HG03135 (cell line): Measurements from ENCODE around the gene ACOT2.
"Not testable (repeated sequence)": the region's sequence is repeated elsewhere in the genome, so short reads cannot be mapped to it uniquely, and the experiment has no call there.

ENCODE experiments used
- ATAC-seq: cut with Tn5 transposase; IDR thresholded peaks from one replicate; pipeline ENCODE4 v1.9.1; 2021; ENCODE audit warnings: mild to moderate bottlenecking, moderate library complexity; ENCODE audit not compliant: unreplicated experiment

Gene ACOT2

DNA sequence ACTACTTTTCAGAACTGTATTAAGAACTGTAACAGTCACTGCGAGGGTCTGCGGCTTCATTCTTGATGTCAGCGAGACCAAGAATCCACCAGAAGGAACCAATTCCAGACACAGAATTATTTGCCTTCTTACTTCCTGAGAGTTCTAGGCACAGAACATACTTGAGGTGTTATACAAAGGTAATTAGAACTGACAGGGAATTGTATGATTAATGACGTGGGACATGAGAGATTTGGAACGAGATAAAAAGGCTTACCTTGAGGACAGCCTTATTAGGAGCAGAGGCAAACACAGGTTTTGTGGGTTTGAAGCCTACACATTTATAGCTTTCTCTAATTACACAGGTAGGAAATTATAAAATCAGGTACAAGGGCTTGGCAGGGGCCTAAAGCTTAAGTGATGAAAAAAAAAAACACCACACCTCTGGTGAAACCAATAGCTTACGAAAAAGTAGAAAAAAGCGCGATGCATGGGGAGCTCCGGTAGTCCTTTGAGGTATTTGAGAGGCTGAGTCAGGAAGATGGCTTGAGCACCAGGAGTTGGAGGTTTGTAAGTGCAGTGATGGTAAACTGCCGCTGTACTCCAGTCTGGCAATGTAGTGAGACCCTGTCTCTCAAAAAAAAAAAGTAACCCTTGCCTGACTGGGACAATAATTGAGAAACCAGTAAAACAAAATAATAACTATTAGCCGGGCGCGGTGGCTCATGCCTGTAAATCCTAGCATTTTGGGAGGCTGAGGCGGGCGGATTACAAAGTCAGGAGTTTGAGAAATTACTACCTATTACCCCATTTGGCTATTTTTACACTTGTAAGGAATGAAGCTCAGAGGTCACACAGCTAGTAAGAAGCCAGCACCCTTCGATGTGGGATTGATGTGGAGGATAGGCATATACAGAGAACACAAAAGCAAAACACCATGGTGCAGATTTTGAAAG is 795 bp upstream of the ACOT2 start:
- no peak for ATAC-seq

GRCh38 chr14:73568886-73569184 is 178 bp upstream of the ACOT2 start:
- not testable (repeated sequence) for ATAC-seq

DNA sequence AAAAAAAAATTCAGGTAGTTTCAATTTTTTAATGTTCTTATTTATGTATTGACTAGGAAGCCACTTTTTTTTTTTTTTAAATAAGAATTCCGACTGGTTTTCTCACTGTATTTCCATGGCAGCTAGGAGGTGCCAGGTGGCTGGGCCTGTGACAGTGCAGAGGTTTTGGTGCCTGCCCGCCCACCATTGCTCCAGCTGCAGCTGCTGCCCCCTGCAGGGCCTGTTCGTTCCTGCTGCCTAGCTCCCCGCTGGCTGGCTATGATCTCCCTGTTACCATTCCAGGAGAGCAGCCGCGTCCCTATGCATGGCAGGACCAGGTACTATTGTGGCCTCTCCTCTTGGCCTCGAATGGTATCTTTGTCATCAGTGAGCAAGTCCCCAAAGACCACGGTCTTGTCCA is 1.9 kb downstream of the ACOT2 start:
- peak; percentile 44 for ATAC-seq

DNA sequence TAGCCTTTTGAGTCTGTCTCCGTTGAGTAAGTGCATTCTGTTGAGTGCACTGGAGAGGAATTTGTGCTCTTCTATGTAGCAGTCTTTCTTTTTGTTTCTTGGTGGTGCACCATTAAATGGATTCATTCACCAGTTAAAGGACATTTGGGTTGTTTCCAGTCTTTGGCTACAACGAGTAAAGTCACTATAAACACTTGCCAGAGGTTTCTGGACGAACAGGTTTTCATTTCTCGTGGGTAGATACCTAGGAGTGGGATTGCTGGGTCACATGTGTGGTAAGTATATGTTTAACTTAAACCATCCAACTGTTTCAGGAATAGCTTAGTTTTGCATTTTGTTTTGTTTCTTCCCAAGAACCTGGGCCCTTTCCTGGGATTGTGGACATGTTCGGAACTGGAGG is 4.0 kb downstream of the ACOT2 start:
- not testable (repeated sequence) for ATAC-seq

- ATAC-seq, result not testable (repeated sequence)
Observed at GRCh38 chr14:73573740-73574139, 4.7 kb downstream of the ACOT2 start.

DNA sequence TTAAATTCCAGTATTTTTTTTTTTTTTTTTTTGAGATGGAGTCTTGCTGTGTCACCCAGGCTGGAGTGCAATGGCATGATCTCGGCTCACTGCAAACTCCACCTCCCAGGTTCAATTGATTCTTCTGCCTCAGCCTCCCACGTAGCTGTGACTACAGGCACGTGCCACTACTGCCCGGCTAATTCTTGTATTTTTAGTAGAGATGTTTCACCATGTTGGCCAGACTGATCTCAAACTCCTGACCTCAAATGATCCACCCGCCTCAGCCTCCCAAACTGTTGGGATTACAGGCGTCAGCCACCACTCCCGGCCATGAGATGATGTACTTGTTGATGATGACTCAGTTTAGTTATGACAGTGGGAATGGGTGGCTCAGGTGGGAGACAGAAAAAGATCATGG is 5.2 kb downstream of the ACOT2 start:
- not testable (repeated sequence) for ATAC-seq

- ATAC-seq, result no peak
Observed at GRCh38 chr14:73576391-73576790, 7.4 kb downstream of the ACOT2 start.

DNA sequence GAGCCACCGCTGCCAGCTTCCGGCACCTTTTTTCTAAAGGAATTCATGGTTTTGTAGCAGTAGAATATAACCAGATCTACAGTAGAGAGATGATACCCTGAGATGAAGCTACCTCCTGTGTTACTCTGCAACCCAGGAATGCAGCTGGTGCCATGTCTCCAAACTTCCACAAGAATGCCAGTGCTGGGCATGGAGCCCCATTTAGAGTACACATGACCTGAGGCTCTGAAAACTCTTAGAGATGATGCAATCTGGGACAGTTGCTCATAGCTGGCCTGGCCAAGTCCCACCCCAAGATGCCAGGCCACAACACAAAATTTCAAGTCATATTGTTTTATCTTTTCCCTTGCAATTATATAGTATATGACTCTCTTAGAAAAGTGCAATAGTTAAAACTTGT is 8.2 kb downstream of the ACOT2 start:
- not testable (repeated sequence) for ATAC-seq

DNA sequence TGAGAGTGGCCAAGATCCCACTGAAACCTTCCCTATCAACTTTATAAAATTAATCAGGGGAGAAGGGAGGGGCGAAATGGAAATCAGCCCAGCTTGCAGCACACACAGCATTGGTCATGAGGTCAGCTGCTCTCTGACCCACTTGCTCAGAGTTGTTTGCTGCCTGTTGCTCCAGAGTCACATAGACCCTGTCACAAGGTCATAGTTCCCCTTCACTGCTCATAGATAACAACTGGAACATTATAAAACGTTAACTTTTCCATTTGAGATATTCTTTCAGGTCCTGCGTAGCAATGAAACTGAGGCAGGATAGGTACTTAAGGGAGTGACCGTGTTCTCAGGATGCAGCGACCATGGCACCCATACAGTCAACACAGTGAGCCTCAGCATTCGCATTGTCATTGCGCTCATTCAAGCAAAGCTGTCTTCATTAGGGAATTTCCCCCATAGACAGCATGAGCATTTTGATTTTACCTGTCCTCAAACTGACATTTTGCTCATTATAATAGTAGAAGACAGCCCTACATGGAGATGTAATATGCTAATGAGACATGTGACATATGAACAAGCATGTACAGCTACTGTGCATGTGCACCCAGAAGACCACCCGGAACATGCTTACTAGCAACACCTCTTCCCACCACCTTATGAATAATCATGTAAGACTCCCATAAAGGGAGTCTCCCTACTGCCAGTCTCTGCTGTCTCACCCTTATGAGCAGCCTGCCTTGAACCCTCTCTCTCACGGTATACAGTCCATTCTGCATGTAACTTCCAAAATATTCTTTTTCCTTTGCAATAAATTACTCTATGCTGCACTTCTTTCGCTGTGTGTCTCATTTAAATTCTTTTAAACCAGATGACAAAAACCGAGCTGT is 13.3 kb downstream of the ACOT2 start:
- not testable (repeated sequence) for ATAC-seq

- ATAC-seq, result no peak
Observed at GRCh38 chr14:73588695-73589094, 19.7 kb downstream of the ACOT2 start.

- ATAC-seq, result no peak
Observed at GRCh38 chr14:73589116-73589515, 20.1 kb downstream of the ACOT2 start.

GRCh38 chr14:73590673-73591004 is 21.6 kb downstream of the ACOT2 start:
- not testable (repeated sequence) for ATAC-seq

- peak; percentile 59 for ATAC-seq
Observed at GRCh38 chr14:73591690-73592449, 22.9 kb downstream of the ACOT2 start, which contains the start of gene ACOT4. ACOT4 (plus strand) TSS chr14:73591873; CDS start chr14:73591960, 87 bp downstream.

- ATAC-seq, result no peak
Observed at GRCh38 chr14:73594491-73594890, 25.5 kb downstream of the ACOT2 start.

DNA sequence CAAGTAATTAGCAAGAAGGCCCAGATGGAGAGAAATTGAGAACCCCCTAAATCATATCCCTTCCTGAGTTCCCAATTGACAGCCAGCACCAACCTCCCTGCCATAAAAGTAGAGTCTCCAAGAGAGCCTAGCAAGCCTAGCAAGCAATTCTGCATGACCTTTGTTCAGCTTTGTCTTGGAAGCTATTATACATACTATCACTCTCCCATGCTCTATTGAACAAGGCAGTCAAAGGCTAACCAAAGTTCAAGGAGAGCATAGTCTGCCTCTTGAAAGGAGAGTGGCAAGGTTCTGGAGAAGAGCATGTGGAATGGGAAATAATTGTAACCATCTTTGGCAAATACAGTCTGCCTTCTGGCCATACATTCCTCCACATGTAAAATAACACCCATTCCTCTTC is 30.5 kb downstream of the ACOT2 start:
- no peak for ATAC-seq

DNA sequence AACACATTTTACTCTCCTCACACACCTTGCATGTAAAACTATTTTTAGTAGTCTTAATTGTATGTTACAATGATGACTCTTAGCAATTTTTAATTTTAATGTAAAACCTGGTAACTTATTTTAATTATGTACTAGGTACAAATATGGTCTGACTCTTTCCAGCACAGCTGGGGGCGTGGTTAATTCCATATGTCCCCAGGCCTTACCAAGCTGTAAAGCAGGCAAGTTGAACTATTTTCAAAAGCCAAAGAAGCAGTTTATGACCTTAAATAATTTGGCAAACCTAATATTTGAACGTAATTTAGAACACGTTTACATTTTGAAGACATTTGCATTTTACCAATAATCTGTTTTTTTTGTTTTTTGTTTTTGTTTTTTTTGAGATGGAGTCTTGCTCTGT is 34.0 kb downstream of the ACOT2 start:
- no peak for ATAC-seq

- no peak for ATAC-seq
Observed at GRCh38 chr14:73606271-73606670, 37.3 kb downstream of the ACOT2 start.

- no peak for ATAC-seq
Observed at GRCh38 chr14:73607241-73607640, 38.2 kb downstream of the ACOT2 start.

DNA sequence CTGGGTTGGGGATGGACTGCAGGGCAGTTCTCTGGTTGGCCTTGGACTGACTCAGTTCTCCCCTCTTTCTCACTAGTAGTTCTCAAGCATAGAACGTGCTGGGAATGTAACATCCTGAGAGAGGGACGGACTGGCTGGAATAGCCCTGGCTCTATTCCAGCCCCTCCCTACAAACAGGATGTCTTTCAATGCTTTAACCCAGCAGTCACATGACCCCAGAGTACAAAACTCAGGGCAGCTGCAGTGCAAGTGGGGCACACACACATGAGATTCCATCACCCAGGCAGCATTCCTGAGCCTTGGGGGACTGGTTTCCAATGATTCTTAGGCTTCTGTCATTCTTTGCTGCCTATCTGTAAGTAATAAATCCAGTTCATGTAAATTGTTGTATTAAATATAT is 41.7 kb downstream of the ACOT2 start:
- no peak for ATAC-seq

- peak; percentile 76 for ATAC-seq
Observed at GRCh38 chr14:73612339-73613045, 43.5 kb downstream of the ACOT2 start, which contains the start of gene ACOT6. ACOT6 (plus strand) TSS chr14:73612517; CDS start chr14:73612572, 55 bp downstream.

GRCh38 chr14:73613046-73613383 is 44.0 kb downstream of the ACOT2 start:
- ATAC-seq, result peak; percentile 9
